Right lobe of liver (tissue), 6 donors: Measurements from ENCODE around the gene CBX5. TPM values are rescaled to one million over a fixed set of nuclear protein-coding genes. Genes with fewer than 3 reads are reported as not detected.

ENCODE experiments used
- ATAC-seq, 4 donors: fragments of 200-7000 bp; cut with Tn5 transposase; one replicate each; pipeline ENCODE4 v1.9.1; 2020; ENCODE audit warnings: mild to moderate bottlenecking in 4 of 4, moderate library complexity in 4 of 4
- DNase-seq, 3 donors: peaks; one replicate each; pipeline ENCODE4 v3.0.0-alpha.2; 2020
- H3K27ac ChIP-seq, 3 donors: fragments of 200-600 bp; one replicate each; pipeline ENCODE4 v1.8.0; 2022
- H3K27me3 ChIP-seq, 2 donors: fragments of 200-600 bp; one replicate each; pipeline ENCODE4 v1.8.0; 2022
- H3K36me3 ChIP-seq, 4 donors: fragments of 200-600 bp; sonication (generic) in 1 of 4; one replicate each; pipeline versions ENCODE4 v1.5.1 to v1.8.0; 2017 to 2022; ENCODE audit warnings: control low read depth in 1 of 4
- H3K4me1 ChIP-seq, 4 donors: fragments of 200-600 bp; sonication (generic) in 1 of 4; one replicate each; pipeline versions ENCODE4 v1.5.1 to v1.8.0; 2017 to 2022; ENCODE audit warnings: control low read depth in 1 of 4
- H3K4me3 ChIP-seq, 3 donors: fragments of 200-600 bp; one replicate each; pipeline ENCODE4 v1.8.0; 2022
- H3K9me3 ChIP-seq, 4 donors: fragments of 200-600 bp; sonication (generic) in 1 of 4; one replicate each; pipeline versions ENCODE4 v1.5.1 to v1.8.0; 2017 to 2022; ENCODE audit warnings: control low read depth in 1 of 4
- CTCF ChIP-seq, 4 donors: fragments of 200-600 bp in 3 of 4; fragments of 450-650 bp in 1 of 4; IDR thresholded peaks; one replicate each; pipeline versions ENCODE4 v1.5.1 to v1.8.0; 2016 to 2022; ENCODE audit warnings: antibody characterized with exemption in 4 of 4, mild to moderate bottlenecking in 2 of 4
- POLR2A ChIP-seq: fragments of 450-650 bp; IDR thresholded peaks from one replicate; pipeline ENCODE4 v1.6.1; 2017; ENCODE audit warnings: antibody characterized with exemption, mild to moderate bottlenecking
- WGBS: methylation state at CpG from one replicate; pipeline ENCODE4 v1.1.6; 2018; ENCODE audit warnings: low coverage, low lambda C conversion rate; ENCODE audit not compliant: insufficient coverage; ENCODE audit errors: missing lambda C conversion rate; 5-methylcytosine and 5-hydroxymethylcytosine counted together
- intact Hi-C, 2 donors: fragments of 100-400 bp; cut with DNase I; formaldehyde crosslinking; loops; one replicate each; pipeline versions ENCODE4 v1.11.2 to v1.14.1; 2022
- total RNA-seq, 6 experiments: library from RNA; depleted of rRNA in 2 of 6; stranded (reverse); fragments of >200 nt in 2 of 6; fragmentation: NEBNext Ultra II Directional in 3 of 6; extraction: Animal tissue kit (Norgen Biotek cat#: 25700) in 3 of 6; gene quantifications; one replicate each; pipeline versions ENCODE4 v1.1.0 to v1.2.4, GENCODE V29; 2016 to 2023
- donor health status: DM: no; HTN: yes; CAD: no.
- donor health status: DM: no; HTN: no; CAD: no.
- donor health status: DM: no; HTN: no; CAD: no.
- donor health status: DM: no; HTN: yes; CAD: no.
- donor health status: DM: no; HTN: yes; CAD: no.

CBX5 gene
- total RNA-seq, 6 experiments from 2014 or later = 14.4 to 23.7 (median 20.1) TPM

DNA sequence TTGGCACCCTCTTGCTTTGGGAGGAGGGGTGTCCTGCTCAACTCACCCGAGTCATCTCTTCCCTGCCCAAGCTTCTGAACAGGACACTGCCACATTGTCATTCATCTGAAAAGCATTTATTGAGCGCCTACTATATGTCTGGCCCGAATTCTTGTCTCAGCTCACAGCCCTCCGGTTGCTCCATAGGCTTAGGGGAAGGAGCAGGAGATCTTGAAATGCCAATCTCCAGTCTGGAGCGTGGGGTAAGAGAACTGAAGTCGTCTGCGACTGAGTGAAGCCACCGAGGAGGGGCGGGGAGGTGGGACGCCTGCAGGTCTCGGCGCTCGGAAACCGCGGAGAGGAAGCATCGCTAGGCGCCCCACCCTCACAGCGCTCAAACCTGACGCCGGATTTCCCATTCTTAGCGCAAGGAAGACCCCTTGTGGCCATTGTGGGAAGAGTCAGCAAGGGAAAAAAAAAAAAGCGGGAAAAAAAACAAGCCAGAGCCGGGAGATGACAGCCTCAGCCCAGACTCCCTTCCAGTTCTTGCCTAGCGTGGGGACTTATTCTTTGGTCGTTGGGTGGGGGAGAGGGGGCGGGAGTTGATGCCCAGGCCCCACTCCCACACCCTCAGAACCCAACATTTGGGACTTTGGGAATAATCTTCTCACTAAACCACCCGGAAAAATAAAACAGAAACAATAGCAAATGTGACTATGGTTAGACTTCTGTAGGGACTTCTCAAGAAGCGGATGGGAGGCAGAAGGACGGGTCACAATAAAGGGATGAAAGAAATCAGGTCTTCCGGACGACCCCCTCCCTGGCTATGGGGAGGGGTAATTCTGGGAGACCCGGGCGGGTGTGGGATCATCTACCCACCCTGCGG lies 62.9 kb downstream of the CBX5 start:
- peaks cover 7 to 27% of the 10 kb centered on the region in 2 donors for H3K27me3 ChIP-seq
- H3K4me3 ChIP-seq = peak overlapping the region in 1 of 3 donors; percentile 9
- H3K27ac ChIP-seq = no peak overlapping the region
- no peaks in the 10 kb centered on the region for H3K9me3 ChIP-seq
- H3K4me1 ChIP-seq = peaks cover 0 to 11% (median 0%) of the 10 kb centered on the region in 4 donors
- no peaks in the 10 kb centered on the region for H3K36me3 ChIP-seq
- ATAC-seq = peak; percentile 65 to 72 (median 68)
- WGBS = 3% methylated on average over 28 of the region's 34 CpGs
- DNase-seq = peak; percentile 62 to 72 (median 70)
- TF ChIP-seq CTCF (IDR thresholded peaks at IDR 0.05) (peak; percentile 38 to 71 (median 60)), POLR2A (no peak)
- intact Hi-C loops = no loop called here

DNA sequence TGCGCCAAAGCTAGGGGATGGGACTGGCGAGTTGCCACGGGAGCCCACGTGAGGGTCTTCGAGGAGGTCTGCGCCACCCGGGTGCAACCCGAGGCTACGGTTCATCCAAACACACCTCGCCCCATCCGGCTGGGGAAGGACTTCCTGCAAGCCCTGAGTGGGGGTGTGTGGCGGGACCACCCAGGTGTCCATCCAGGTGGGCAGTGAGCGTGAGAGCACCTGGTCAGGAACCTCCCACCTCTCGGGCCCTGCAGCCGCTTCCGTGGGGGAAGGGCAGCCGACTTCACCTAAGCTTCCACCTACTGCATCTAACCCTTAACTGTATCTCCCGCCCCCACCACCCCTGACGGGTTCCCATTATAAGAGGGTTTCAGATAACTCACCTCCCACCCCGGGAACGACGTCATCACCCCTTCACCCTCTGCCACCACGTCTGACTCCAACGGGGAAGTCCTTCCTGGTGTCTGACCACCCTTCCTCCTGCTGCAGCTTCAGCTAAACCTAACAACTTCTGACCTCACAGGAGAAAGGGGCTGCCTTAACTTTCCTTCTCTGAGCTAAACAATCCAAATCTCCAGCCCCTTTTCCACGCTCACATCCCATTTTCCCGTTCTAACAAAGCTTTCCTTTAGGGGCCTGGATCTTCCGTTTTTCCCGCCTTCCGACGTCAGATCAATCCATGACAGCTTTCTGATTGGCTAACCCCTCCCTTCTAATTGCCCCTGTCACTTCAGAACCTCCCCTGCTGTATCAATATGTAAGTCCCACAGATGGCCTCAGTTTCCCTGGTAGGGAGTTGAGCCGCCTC lies 63.7 kb downstream of the CBX5 start:
- H3K27ac ChIP-seq = no peak overlapping the region
- no peak overlapping the region for H3K4me3 ChIP-seq
- H3K27me3 ChIP-seq = peaks cover 7 to 27% of the 10 kb centered on the region in 2 donors

GRCh38 chr12:54214553-54215406 lies 65.1 kb downstream of the CBX5 start:
- H3K36me3 ChIP-seq = no peaks in the 10 kb centered on the region
- H3K4me3 ChIP-seq = no peak overlapping the region
- ATAC-seq (peak; percentile 90 to 95 (median 92)), DNase-seq (peak; percentile 84 to 86 (median 86))
- WGBS = 18% methylated on average over 12 of the region's 33 CpGs
- no peak for TF ChIP-seq POLR2A
- TF ChIP-seq CTCF (IDR thresholded peaks at IDR 0.05) = peak; percentile 82 to 98 (median 96)
- H3K27ac ChIP-seq = no peak overlapping the region
- H3K27me3 ChIP-seq = peaks cover 7 to 27% of the 10 kb centered on the region in 2 donors
- no peaks in the 10 kb centered on the region for H3K9me3 ChIP-seq
- peaks cover 0 to 11% (median 0%) of the 10 kb centered on the region in 4 donors for H3K4me1 ChIP-seq
- intact Hi-C loops = no loop called here

More for the DNA sequence above, 63.7 kb downstream of the CBX5 start:
- no peak for TF ChIP-seq CTCF (IDR thresholded peaks at IDR 0.05)
- no peak for TF ChIP-seq POLR2A
- 6% methylated on average over 13 of the region's 31 CpGs for WGBS
- no peak for ATAC-seq
- peak in 1 of 3 donors; percentile 51 for DNase-seq
- Histone ChIP-seq H3K36me3 (no peaks in the 10 kb centered on the region), H3K4me1 (peaks cover 0 to 11% (median 0%) of the 10 kb centered on the region in 4 donors), H3K9me3 (no peaks in the 10 kb centered on the region)
- intact Hi-C loops = no loop called here

DNA sequence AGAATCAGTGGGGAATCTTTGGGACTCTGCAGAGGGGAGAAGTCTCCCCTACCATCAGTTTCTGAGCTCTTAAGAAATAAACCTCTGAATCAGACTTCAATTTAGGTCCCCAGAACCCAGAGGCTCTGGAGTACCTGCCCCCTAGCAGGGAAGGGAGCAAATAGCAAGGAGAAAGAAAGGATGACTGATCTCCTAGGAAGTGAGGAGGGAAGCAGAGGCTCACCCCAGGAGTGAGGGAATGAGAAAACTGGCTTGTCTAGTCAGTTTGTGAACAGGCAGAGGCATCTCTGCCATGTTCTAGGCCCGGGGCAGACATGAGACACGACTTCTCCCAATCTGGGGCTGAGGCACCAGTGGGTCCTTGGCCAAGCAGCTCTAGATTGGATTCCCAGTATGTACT lies 66.8 kb downstream of the CBX5 start:
- no peaks in the 10 kb centered on the region for H3K36me3 ChIP-seq
- 58% methylated on average over 2 of the region's 2 CpGs for WGBS

More for the DNA sequence above, 66.8 kb downstream of the CBX5 start:
- H3K4me1 ChIP-seq = peaks cover 0 to 11% (median 0%) of the 10 kb centered on the region in 4 donors
- intact Hi-C loops = no loop called here
- no peaks in the 10 kb centered on the region for H3K9me3 ChIP-seq
- ATAC-seq (no peak), DNase-seq (peak in 1 of 3 donors; percentile 9)
- H3K4me3 ChIP-seq = no peak overlapping the region
- peaks cover 7 to 27% of the 10 kb centered on the region in 2 donors for H3K27me3 ChIP-seq
- TF ChIP-seq CTCF (IDR thresholded peaks at IDR 0.05) = no peak
- TF ChIP-seq POLR2A = no peak
- no peak overlapping the region for H3K27ac ChIP-seq
